Caki2 (cell line): ENCODE data around the gene ARL5A. TPM values are rescaled to one million over a fixed set of nuclear protein-coding genes. Genes with fewer than 3 reads are reported as not detected.
A peak's percentile ranks its signal among the peaks of the same experiment; 100 is the strongest.

Experiments used
- DNase-seq: peaks from one replicate; pipeline ENCODE4 v3.0.0-alpha.2; 2015; ENCODE audit warnings: low read depth
- in situ Hi-C: cut with HindIII; loops from 2 replicates; pipeline ENCODE4 v1.10.0; 2016; ENCODE audit warnings: low sequenced_read_pairs, low pct_unique_long_range_greater_than_20kb, mixed read lengths
- total RNA-seq: library from RNA; depleted of rRNA; stranded (reverse); fragments of >200 nt; shearing (Covaris generic); gene quantifications from 2 replicates; pipeline ENCODE4 v1.2.3, GENCODE V29; 2014; ENCODE audit warnings: low replicate concordance

The ARL5A gene
- total RNA-seq, 1 experiment from 2014 or later = 49.7 TPM

GRCh38 chr2:151777935-151778334 lies 50.3 kb downstream of the ARL5A start:
- in situ Hi-C loops = no loop called here
- no peak for DNase-seq

- no peak for DNase-seq
- in situ Hi-C loops = no loop called here
Observed at GRCh38 chr2:151777487-151777886, 50.7 kb downstream of the ARL5A start.

- in situ Hi-C loops = no loop called here
- no peak for DNase-seq
Observed at GRCh38 chr2:151776367-151776766, 51.9 kb downstream of the ARL5A start.

GRCh38 chr2:151775057-151775740 lies 53.0 kb downstream of the ARL5A start:
- in situ Hi-C loops = no loop called here
- no peak for DNase-seq

GRCh38 chr2:151774506-151774905 lies 53.7 kb downstream of the ARL5A start:
- in situ Hi-C loops = no loop called here
- peak; percentile 51 for DNase-seq

GRCh38 chr2:151771599-151772358 lies 56.4 kb downstream of the ARL5A start:
- DNase-seq = no peak
- in situ Hi-C loops = no loop called here

- in situ Hi-C loops = no loop called here
- DNase-seq = no peak
Observed at GRCh38 chr2:151770995-151771394, 57.2 kb downstream of the ARL5A start.

GRCh38 chr2:151769606-151770005 lies 58.6 kb downstream of the ARL5A start:
- in situ Hi-C loops = no loop called here
- DNase-seq = no peak

GRCh38 chr2:151767536-151767935 lies 60.7 kb downstream of the ARL5A start:
- no peak for DNase-seq
- in situ Hi-C loops = no loop called here

GRCh38 chr2:151766437-151767153 lies 61.6 kb downstream of the ARL5A start:
- DNase-seq = no peak
- in situ Hi-C loops = no loop called here

GRCh38 chr2:151765760-151766410 lies 62.3 kb downstream of the ARL5A start:
- in situ Hi-C loops = no loop called here

GRCh38 chr2:151762694-151763093 lies 65.5 kb downstream of the ARL5A start:
- in situ Hi-C loops = no loop called here
- no peak for DNase-seq

More at GRCh38 chr2:151765760-151766410, 62.3 kb downstream of the ARL5A start:
- no peak for DNase-seq

GRCh38 chr2:151761687-151762086 lies 66.5 kb downstream of the ARL5A start:
- in situ Hi-C loops = no loop called here

GRCh38 chr2:151761193-151761592 lies 67.0 kb downstream of the ARL5A start:
- in situ Hi-C loops = no loop called here
- no peak for DNase-seq

More at GRCh38 chr2:151761687-151762086, 66.5 kb downstream of the ARL5A start:
- no peak for DNase-seq

- DNase-seq = no peak
- in situ Hi-C loops = no loop called here
Observed at GRCh38 chr2:151760139-151760650, 68.0 kb downstream of the ARL5A start.

GRCh38 chr2:151758744-151759143 lies 69.5 kb downstream of the ARL5A start:
- no peak for DNase-seq
- in situ Hi-C loops = no loop called here

- in situ Hi-C loops = no loop called here
- DNase-seq = no peak
Observed at GRCh38 chr2:151757861-151758260, 70.4 kb downstream of the ARL5A start.

GRCh38 chr2:151756820-151757219 lies 71.4 kb downstream of the ARL5A start:
- DNase-seq = no peak
- in situ Hi-C loops = no loop called here
